Stimulated activated naive CD4-positive, alpha-beta T cell (primary cell): Measurements from ENCODE around the gene MYO9A.
"Not testable (repeated sequence)": the region's sequence is repeated elsewhere in the genome, so short reads cannot be mapped to it uniquely, and the experiment has no call there.

Experiments used
- DNase-seq, 6 experiments: peaks; one replicate each; lab custom pipeline; 2025; lab: John Stamatoyannopoulos, UW

The MYO9A gene

GRCh38 chr15:72140088-72140487, 22.1 kb upstream of the MYO9A start:
- DNase-seq = no peak

GRCh38 chr15:72139667-72140066, 21.7 kb upstream of the MYO9A start:
- DNase-seq = no peak

- no peak for DNase-seq
Measured at GRCh38 chr15:72136170-72137051, 18.5 kb upstream of the MYO9A start.

GRCh38 chr15:72135719-72136118, 17.8 kb upstream of the MYO9A start:
- DNase-seq = no peak

GRCh38 chr15:72133211-72133610, 15.3 kb upstream of the MYO9A start:
- DNase-seq = no peak

- DNase-seq = no peak
Measured at GRCh38 chr15:72131922-72132321, 14.0 kb upstream of the MYO9A start.

- DNase-seq = no peak
Measured at GRCh38 chr15:72130272-72130671, 12.3 kb upstream of the MYO9A start.

- DNase-seq = no peak
Measured at GRCh38 chr15:72128359-72128758, 10.4 kb upstream of the MYO9A start.

GRCh38 chr15:72127724-72128322, 9.9 kb upstream of the MYO9A start:
- DNase-seq = no peak

- no peak for DNase-seq
Measured at GRCh38 chr15:72124218-72124617, 6.3 kb upstream of the MYO9A start.

- DNase-seq = peak in 5 of 6 experiments; percentile 40 to 75 (median 67)
Measured at GRCh38 chr15:72117486-72118016, 399 bp downstream of the MYO9A start.

GRCh38 chr15:72116731-72117485, 1.0 kb downstream of the MYO9A start:
- DNase-seq = peak in 4 of 6 experiments; percentile 29 to 67 (median 41)

- DNase-seq = no peak
Measured at GRCh38 chr15:72113347-72114031, 4.5 kb downstream of the MYO9A start.

- DNase-seq = no peak
Measured at GRCh38 chr15:72112805-72113204, 5.1 kb downstream of the MYO9A start.

- no peak for DNase-seq
Measured at GRCh38 chr15:72112116-72112515, 5.8 kb downstream of the MYO9A start.

GRCh38 chr15:72110355-72110754, 7.6 kb downstream of the MYO9A start:
- no peak for DNase-seq

- DNase-seq = no peak
Measured at GRCh38 chr15:72106068-72106467, 11.9 kb downstream of the MYO9A start.

- DNase-seq = no peak
Measured at GRCh38 chr15:72105111-72105510, 12.8 kb downstream of the MYO9A start.

- DNase-seq = not testable (repeated sequence)
Measured at GRCh38 chr15:72100551-72100950, 17.4 kb downstream of the MYO9A start.

- no peak for DNase-seq
Measured at GRCh38 chr15:72099155-72099554, 18.8 kb downstream of the MYO9A start.

- DNase-seq = no peak
Measured at GRCh38 chr15:72098040-72098439, 19.9 kb downstream of the MYO9A start.

- no peak for DNase-seq
Measured at GRCh38 chr15:72096796-72097195, 21.2 kb downstream of the MYO9A start.
